G401.6 (cell line): ENCODE results near the gene ABHD17C.

ENCODE experiments used
- FAIRE-seq: peaks from 2 replicates; lab custom pipeline; 2012; peaks lifted over from hg19 to GRCh38; lab: Jason Lieb, UNC

The ABHD17C gene

DNA sequence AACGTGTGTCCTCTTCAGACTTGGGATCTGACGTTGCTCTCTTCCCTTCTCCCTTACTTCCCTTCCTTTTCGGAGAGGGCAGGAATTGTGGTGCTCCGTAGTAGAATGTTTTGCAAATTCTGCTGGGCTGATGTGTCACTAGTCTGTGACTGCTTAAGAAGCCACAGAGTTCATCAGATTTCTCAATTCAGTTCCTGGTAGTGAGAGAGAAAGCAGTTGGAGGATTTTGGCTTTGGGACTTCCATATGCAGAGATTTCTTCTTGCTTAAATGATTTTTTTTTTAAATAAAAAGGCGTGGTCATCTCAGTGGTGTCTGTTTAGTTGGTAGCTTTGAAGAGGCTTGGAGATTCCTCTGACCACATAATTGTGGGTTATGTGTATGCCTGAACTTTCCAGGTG, 94.2 kb downstream of the ABHD17C start:
- no peak for FAIRE-seq

DNA sequence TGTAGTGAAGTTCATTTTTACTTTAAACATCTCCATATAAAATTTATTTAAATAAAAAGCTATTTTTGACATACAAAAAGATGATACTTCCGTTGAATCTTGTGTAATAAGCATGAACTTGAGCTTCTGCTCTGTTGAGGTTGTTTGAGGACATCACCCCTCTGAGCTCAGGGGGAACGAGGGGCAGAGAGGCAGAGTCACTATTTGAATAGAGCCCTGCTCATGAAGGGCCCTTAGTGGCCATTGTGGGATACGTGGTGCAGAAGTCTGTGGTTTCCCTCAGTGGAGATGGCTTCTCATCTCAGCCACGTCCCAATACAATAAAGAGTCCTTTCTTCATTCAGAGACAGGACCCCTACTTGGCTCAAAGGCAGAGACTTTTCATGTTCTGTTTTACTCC, 94.7 kb downstream of the ABHD17C start:
- FAIRE-seq, result no peak

DNA sequence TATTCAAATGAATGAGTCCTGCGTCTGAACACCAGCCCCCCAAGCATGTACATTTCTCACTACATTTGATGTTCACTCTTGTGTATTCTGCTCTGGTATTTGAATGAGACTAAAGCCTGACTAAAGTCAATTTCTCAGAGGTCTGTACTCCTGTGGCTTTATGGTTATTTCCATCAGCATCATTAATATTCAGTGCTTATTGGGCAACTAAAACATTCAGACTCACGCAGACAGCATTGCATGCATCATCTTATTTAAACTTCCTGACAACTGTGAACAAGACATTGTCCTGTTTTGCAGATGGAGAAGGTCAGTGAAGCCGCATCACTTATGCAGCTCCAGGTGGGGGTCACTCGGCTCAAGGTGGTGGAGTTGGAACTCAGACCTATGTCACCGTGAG, 95.1 kb downstream of the ABHD17C start:
- no peak for FAIRE-seq

DNA sequence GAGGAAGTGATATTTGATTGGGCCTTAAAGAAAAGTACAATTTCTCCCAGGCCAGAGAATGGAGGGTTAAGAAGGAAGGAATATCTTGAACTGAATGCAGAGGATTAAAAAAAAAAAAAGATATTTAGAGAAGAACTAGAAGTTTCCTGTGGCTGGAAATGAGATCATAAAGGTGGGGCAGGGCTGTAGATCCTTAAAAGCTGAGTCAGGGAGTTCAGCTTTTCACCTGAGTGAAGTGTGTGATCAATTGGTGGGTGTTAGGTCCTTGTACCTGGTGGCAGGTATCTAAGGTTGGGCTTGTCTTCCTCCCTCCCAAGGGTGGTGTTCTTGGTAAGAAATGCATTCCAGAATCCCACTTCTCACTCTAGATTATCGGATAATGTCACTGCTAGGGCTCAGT, 95.9 kb downstream of the ABHD17C start:
- no peak for FAIRE-seq

DNA sequence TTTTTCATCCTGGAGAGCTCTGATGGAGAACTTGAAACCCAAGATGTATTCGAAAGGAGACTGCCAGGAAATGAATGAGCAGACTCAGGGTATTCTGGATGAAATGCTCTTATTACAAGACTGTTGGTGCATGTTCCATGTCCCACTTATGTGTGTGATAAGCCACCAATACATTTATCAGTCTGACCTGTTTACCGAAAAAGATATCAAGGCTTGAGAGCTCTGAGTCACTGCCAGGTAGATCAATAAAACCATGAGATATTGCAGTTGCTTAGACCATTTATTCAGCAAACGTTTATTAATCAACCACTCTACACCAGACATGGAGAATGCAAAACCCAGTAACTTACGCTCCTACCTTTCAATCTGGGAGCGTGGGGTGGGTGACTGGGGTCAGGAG, 101.3 kb downstream of the ABHD17C start:
- no peak for FAIRE-seq

DNA sequence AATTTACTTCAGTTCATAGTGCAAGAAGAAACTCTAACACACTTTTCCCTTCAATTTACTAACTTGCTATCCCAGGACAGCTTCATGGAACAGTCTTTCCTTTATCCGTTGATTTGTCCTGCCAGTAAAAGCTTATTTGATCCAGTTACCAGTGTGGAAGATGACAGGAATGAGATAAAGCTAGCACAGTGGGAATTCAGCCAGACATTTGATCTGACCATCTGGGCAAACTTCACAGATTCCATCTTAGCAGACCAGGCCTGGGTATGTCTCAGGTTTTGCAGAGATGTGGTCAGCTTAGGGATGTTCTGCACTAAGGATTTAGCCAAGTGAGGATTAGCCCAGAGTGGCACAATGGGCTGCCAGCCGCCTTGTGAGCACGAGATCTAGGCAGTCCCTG, 103.8 kb downstream of the ABHD17C start:
- no peak for FAIRE-seq

DNA sequence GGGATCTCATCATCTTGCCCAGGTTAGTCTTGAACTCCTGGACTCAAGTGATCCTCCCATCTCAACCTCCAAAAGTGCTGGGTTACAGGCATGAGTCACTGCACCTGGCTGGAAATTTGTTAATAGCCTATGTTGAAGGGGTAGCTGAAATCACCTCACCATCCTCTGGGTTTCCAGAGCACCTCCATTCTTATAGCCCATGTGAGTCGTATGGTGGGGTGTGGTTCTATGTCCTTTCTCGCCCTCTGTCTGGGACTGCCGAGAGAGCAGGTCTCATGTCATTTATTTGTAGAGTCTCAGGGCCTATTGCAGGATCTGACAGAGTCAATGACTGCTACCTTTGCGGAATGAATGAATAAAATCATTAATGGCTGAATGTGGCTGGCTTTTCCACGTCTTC, 105.0 kb downstream of the ABHD17C start:
- no peak for FAIRE-seq

DNA sequence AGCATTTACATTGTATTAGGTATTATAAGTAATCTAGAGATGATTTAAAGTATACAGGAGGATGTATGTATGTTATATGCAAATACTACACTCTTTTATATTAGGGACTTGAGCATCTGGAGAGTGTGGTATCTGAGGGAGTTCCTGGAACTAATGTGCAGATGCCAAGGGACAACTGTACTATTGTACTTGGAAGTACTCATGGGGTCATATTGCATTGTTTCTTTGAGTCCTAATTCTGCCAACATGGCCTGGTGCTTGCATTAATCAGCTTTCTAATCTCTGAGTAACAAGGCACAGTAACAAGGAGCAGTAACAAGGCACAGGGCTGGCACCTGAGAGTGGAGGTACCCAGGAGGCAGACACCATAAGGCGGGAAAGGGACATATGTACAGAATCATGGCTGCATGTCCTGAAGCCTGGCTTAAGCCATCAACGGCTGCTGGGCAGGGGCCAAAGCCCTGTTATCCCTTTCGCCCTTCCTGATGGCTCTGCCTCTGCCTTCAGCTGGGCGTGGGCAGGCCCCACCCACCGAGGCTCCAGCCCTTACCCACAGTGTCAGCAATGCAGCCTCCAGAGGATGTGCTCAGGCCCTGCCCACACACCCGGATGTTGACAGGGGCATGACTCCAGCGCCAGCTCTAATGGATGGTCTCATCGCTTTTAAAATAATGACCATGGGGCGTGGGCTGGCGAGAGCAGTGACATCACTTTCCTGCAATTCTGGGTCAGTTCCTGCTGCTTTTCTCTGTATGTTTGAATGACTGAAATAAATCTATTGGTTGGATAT, 107.0 kb downstream of the ABHD17C start:
- FAIRE-seq, result no peak

DNA sequence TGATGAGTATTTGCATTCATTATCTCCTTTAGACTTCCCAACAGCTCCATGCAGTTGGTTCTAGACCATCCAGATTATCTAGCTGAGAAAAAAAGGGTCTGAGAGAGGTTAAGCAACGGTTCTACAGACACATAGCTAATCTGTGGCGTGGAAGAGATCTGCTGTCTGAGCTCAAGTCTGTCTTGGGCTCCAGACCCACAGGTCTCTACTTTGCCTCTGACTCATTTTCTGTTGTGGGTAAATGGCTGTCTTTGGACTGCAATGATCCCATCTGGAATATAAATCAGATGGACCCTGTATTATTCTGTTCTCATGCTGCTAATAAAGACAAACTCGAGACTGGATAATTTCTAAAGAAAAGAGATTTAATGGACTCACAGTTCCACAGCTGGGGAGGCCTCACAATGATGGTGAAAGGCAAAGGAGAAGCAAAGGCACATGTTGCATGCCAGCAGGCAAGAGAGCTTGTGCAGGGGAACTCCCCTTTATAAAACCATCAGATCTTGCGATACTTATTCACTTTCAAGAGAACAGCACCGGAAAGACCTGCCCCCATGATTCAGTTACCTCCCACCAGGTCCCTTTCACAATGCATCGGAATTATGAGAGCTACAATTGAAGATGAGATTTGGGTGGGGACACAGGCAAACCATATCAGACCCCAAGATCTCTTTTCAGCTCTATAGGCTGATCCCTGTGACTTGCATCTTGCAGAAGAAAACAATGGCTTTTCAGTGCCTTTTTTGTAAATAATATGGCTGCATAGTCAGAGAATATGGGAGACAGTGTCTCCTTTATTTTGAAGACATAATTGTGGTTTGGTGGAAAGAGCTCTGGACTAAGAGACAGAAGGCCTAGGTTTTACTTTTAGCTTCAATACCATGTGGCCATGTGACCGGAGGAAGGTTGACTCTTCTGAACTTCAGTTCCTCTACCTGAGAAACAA, 108.7 kb downstream of the ABHD17C start:
- FAIRE-seq, result no peak

DNA sequence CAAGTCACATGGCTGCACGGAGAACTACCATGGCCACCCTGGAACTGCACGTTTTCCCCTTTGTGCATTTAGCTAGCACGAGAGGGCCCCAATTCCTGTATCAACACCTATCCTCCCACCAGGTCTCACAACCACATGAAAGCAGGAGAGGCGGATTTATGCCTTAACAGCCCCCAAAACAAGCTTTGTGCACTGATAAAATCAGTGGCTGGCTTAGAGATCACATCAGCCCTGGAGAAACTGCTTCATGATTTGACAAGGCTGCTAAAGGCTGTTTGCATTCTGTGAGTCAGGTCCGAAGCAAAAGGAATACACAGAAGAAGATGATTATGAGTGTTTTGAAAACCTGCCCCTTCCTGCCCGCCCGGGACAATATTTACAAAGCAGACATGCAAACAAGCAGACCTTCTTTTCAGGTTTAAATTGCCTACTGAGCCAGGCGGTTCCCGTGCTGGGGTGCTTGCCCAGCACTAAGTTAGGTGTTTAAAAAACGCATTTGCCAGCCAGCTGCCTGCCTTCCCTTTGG, 109.9 kb downstream of the ABHD17C start:
- FAIRE-seq, result no peak
